ENCODE data around the gene KRTAP4-2.

Gene KRTAP4-2

GRCh38 chr17:41178341-41178740 is 320 bp upstream of the KRTAP4-2 start (continued):
- TF ChIP-seq EGR2 (tag by site-specific recombination; IDR thresholded peaks at IDR 0.05; ENCODE audit: low read depth), result no peak

- Histone ChIP-seq H3K4me1 (ENCODE audit: control insufficient read depth, insufficient read depth, low read length) (no peaks in the 10 kb centered on the region), H3K4me3 (ENCODE audit: low read depth, low read length) (no peak overlapping the region), H3K36me3 (ENCODE audit: control insufficient read depth in 2 of 2, insufficient read depth in 1 of 2, low read length in 2 of 2) (no peaks in the 10 kb centered on the region), H3K9me3 (ENCODE audit: control insufficient read depth, insufficient read depth, low read depth, low read length) (no peaks in the 10 kb centered on the region), H3K27ac (ENCODE audit: extremely low read depth, low read depth, low read length) (no peak overlapping the region)
- TF ChIP-seq ZEB2 (tag by site-specific recombination; IDR thresholded peaks at IDR 0.05) (no peak), ZNF449 (tag by site-specific recombination; IDR thresholded peaks at IDR 0.05) (no peak)
- POLR2A ChIA-PET, result no interaction called here
- CTCF ChIA-PET, result interaction anchor here (0.6 kb wide), 1 partner anchor 473 kb away, joined by 4 read pairs; no protein-coding TSS in a partner anchor
Observed at GRCh38 chr17:41176744-41177387, 1.2 kb downstream of the KRTAP4-2 start.

GRCh38 chr17:41171886-41172285 is 6.1 kb downstream of the KRTAP4-2 start:
- no peaks in the 10 kb centered on the region for H3K4me1 ChIP-seq (ENCODE audit: control insufficient read depth, insufficient read depth, low read length)
- no peak overlapping the region for H3K4me3 ChIP-seq (ENCODE audit: low read depth, low read length)
- ChIA-PET POLR2A (no interaction called here), CTCF (interaction anchor here (0.9 kb wide), 1 partner anchor 358 kb away, joined by 3 read pairs; no protein-coding TSS in a partner anchor)
- no peaks in the 10 kb centered on the region for H3K9me3 ChIP-seq (ENCODE audit: control insufficient read depth, insufficient read depth, low read depth, low read length)
- no peak overlapping the region for H3K27ac ChIP-seq (ENCODE audit: extremely low read depth, low read depth, low read length)
- no peaks in the 10 kb centered on the region for H3K36me3 ChIP-seq (ENCODE audit: control insufficient read depth in 2 of 2, insufficient read depth in 1 of 2, low read length in 2 of 2)
- TF ChIP-seq WT1 (tag by site-specific recombination; IDR thresholded peaks at IDR 0.05) (no peak), ELK4 (IDR thresholded peaks at IDR 0.05; ENCODE audit: borderline replicate concordance, low read depth, low read length) (no peak), SALL2 (tag by site-specific recombination; IDR thresholded peaks at IDR 0.05; ENCODE audit: borderline replicate concordance) (no peak), ZBTB11 (tag by site-specific recombination; conservative IDR thresholded peaks at IDR 0.05; ENCODE audit: low read depth) (no peak), ZNF660 (tag by site-specific recombination; IDR thresholded peaks at IDR 0.05) (no peak), ZNF596 (tag by site-specific recombination; IDR thresholded peaks at IDR 0.05) (no peak), SETDB1 (IDR thresholded peaks at IDR 0.05; ENCODE audit: insufficient read length, low read length) (no peak), ZNF175 (tag by site-specific recombination; IDR thresholded peaks at IDR 0.05) (no peak), ZNF792 (tag by site-specific recombination; IDR thresholded peaks at IDR 0.05) (no peak), ZNF677 (tag by site-specific recombination; IDR thresholded peaks at IDR 0.05) (no peak), ZNF561 (tag by site-specific recombination; IDR thresholded peaks at IDR 0.05; ENCODE audit: borderline replicate concordance) (no peak), ZNF529 (tag by site-specific recombination; IDR thresholded peaks at IDR 0.05; ENCODE audit: insufficient replicate concordance) (no peak), ZNF23 (tag by site-specific recombination; IDR thresholded peaks at IDR 0.05; ENCODE audit: borderline replicate concordance) (no peak), ZNF404 (tag by site-specific recombination; IDR thresholded peaks at IDR 0.05) (no peak), ZNF133 (tag by site-specific recombination; IDR thresholded peaks at IDR 0.05) (no peak), ZNF701 (tag by site-specific recombination; IDR thresholded peaks at IDR 0.05) (no peak), PRDM2 (tag by site-specific recombination; IDR thresholded peaks at IDR 0.05; ENCODE audit: borderline replicate concordance) (no peak)
